Activated T-cell treated with anti-CD3 and anti-CD28 coated beads for 1 hour (primary cell): ENCODE data around the gene EMILIN1.

Experiments used
- DNase-seq: peaks from one replicate; pipeline ENCODE4 v3.0.0-alpha.2; 2020; ENCODE audit warnings: low read depth

Gene EMILIN1

GRCh38 chr2:27123302-27124150 is 45.1 kb downstream of the EMILIN1 start, which contains the start of gene ABHD1:
Gene ABHD1 (plus strand): TSS chr2:27123815. CDS start chr2:27123949, 134 bp downstream.
- peak; percentile 50 for DNase-seq

GRCh38 chr2:27125104-27125503 is 46.7 kb downstream of the EMILIN1 start:
- no peak for DNase-seq

- DNase-seq = no peak
Observed at GRCh38 chr2:27126252-27126710, 47.9 kb downstream of the EMILIN1 start.

GRCh38 chr2:27127883-27128667 is 49.7 kb downstream of the EMILIN1 start:
- DNase-seq = no peak

GRCh38 chr2:27128668-27129571 is 50.5 kb downstream of the EMILIN1 start:
- DNase-seq = no peak

GRCh38 chr2:27130396-27130795 is 52.0 kb downstream of the EMILIN1 start:
- DNase-seq = no peak

- no peak for DNase-seq
Observed at GRCh38 chr2:27131429-27131828, 53.0 kb downstream of the EMILIN1 start.

- DNase-seq = no peak
Observed at GRCh38 chr2:27133195-27133875, 54.9 kb downstream of the EMILIN1 start.

- peak; percentile 97 for DNase-seq
Observed at GRCh38 chr2:27133905-27134780, 55.7 kb downstream of the EMILIN1 start, which contains the start of gene PREB. Gene PREB (minus strand): TSS chr2:27134636. CDS start chr2:27134421, 215 bp downstream.

- DNase-seq = no peak
Observed at GRCh38 chr2:27134781-27135477, 56.5 kb downstream of the EMILIN1 start.

GRCh38 chr2:27135478-27135955 is 57.1 kb downstream of the EMILIN1 start:
- no peak for DNase-seq
